HL-60 (cell line): ENCODE data around the gene RPL22.

Source experiments
- DNase-seq, 2 experiments: peaks; one replicate each; pipeline ENCODE4 v3.0.0-alpha.2; 2010 to 2020; ENCODE audit warnings: low read depth in 1 of 2, low spot score in 1 of 2
- H3K27ac ChIP-seq: fragments of 250-450 bp; sonication (Bioruptor Pico); replicated peaks from 2 replicates; pipeline ENCODE4 v1.5.1; 2020; ENCODE audit warnings: mild to moderate bottlenecking, moderate library complexity
- H3K27me3 ChIP-seq: fragments of 250-450 bp; sonication (Bioruptor Pico); 2 replicates; pipeline ENCODE4 v1.5.1; 2021; ENCODE audit warnings: mild to moderate bottlenecking, moderate library complexity; ENCODE audit not compliant: insufficient read depth, poor library complexity, severe bottlenecking
- H3K4me3 ChIP-seq: replicated peaks from 2 replicates; pipeline ENCODE4 v1.5.1; 2011; ENCODE audit warnings: mild to moderate bottlenecking, control low read depth, low read length; ENCODE audit not compliant: insufficient read depth
- GABPA ChIP-seq: IDR thresholded peaks from 2 replicates; pipeline ENCODE4 v1.6.1; 2012; ENCODE audit warnings: low read depth
- POLR2AphosphoS5 ChIP-seq: IDR thresholded peaks from 2 replicates; pipeline ENCODE4 v1.6.1; 2012; ENCODE audit warnings: low read depth
- SPI1 ChIP-seq: IDR thresholded peaks from 2 replicates; pipeline ENCODE4 v1.6.1; 2012; ENCODE audit warnings: low read depth, mild to moderate bottlenecking, borderline replicate concordance
- TF ChIP-seq, protein P1 (sequence below): IDR thresholded peaks from one replicate; pipeline ENCODE4 v1.5.1; 2011; ENCODE audit warnings: low read length, control low read depth, inconsistent platforms; ENCODE audit not compliant: insufficient read depth
- TF ChIP-seq, protein P2 (sequence below): IDR thresholded peaks from 2 replicates; pipeline ENCODE4 v1.6.1; 2012; ENCODE audit warnings: low read depth; ENCODE audit not compliant: insufficient replicate concordance

The RPL22 gene

DNA sequence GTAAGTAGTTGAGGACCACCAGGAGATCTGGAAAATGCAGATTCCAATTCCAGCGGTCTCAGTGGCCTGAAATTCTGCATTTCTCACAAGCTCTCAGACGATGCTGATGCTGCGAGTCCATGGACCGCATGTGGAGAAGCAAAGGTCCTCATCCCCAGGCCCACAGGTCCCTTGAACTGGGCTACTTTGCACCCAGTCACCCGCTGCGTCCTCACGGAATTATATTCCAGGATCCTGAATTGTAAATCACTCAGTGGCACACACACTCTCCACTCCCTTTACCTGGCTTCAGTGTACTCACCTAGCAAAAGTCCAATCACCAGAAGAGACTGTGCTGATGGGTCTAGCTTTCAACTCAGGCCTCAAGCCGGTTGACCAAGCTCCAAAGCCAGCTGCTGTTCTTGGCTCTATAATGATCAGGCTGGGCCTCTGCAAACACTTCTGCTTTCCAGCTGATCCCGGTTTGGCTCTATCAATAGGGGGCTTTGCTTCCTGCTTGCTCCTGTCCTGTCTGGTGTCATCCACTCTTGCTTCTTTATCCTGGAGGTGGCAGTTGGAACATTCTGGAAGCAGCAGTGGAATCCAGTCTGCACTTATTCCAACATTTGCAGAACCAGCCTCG, 904 bp upstream of the RPL22 start:
- Histone ChIP-seq H3K27ac (peak overlapping the region; percentile 98), H3K27me3 (no peaks in the 10 kb centered on the region), H3K4me3 (peak overlapping the region; percentile 36)
- TF ChIP-seq, protein P1, sequence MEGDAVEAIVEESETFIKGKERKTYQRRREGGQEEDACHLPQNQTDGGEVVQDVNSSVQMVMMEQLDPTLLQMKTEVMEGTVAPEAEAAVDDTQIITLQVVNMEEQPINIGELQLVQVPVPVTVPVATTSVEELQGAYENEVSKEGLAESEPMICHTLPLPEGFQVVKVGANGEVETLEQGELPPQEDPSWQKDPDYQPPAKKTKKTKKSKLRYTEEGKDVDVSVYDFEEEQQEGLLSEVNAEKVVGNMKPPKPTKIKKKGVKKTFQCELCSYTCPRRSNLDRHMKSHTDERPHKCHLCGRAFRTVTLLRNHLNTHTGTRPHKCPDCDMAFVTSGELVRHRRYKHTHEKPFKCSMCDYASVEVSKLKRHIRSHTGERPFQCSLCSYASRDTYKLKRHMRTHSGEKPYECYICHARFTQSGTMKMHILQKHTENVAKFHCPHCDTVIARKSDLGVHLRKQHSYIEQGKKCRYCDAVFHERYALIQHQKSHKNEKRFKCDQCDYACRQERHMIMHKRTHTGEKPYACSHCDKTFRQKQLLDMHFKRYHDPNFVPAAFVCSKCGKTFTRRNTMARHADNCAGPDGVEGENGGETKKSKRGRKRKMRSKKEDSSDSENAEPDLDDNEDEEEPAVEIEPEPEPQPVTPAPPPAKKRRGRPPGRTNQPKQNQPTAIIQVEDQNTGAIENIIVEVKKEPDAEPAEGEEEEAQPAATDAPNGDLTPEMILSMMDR = no peak
- peak; percentile 61; the same call in 1 of the 2 replicates for TF ChIP-seq SPI1
- peak in 1 of 2 experiments; percentile 36 for DNase-seq

DNA sequence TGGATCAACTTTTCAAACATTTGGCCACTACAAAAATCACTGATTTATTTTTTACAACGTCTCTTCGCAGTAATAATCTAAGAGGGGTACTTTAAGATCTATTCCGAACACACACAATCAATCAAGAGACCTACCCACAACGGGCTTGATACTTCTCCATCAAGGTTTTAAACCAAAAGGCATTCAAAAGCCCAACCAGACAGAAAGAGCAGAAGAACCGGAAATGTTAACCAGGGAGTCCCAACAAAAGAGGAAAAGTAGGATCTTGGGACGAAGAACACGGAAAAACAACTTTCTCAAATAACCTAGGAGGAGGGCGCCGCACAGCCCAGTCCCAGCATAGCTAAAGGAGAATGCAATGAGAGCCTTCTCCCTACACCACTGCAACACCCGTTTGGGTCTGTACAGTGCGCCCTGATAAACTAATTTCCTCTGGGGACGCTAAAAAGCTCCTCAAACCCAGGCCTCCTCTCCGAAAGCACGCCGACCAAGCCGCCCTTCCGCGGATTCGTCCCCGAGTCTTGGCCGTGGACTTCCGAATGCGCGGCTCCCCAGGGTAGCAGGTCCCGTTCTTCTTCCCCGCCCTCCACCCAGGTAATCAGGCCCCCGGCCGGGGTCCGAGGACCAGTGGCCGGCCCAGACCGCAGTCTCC, 623 bp downstream of the RPL22 start:
- Histone ChIP-seq H3K27me3 (no peaks in the 10 kb centered on the region), H3K4me3 (peak overlapping the region; percentile 90), H3K27ac (peak overlapping the region; percentile 98)
- DNase-seq = no peak
- TF ChIP-seq POLR2AphosphoS5 (no peak), SPI1 (no peak), GABPA (no peak)
- TF ChIP-seq, protein P2, sequence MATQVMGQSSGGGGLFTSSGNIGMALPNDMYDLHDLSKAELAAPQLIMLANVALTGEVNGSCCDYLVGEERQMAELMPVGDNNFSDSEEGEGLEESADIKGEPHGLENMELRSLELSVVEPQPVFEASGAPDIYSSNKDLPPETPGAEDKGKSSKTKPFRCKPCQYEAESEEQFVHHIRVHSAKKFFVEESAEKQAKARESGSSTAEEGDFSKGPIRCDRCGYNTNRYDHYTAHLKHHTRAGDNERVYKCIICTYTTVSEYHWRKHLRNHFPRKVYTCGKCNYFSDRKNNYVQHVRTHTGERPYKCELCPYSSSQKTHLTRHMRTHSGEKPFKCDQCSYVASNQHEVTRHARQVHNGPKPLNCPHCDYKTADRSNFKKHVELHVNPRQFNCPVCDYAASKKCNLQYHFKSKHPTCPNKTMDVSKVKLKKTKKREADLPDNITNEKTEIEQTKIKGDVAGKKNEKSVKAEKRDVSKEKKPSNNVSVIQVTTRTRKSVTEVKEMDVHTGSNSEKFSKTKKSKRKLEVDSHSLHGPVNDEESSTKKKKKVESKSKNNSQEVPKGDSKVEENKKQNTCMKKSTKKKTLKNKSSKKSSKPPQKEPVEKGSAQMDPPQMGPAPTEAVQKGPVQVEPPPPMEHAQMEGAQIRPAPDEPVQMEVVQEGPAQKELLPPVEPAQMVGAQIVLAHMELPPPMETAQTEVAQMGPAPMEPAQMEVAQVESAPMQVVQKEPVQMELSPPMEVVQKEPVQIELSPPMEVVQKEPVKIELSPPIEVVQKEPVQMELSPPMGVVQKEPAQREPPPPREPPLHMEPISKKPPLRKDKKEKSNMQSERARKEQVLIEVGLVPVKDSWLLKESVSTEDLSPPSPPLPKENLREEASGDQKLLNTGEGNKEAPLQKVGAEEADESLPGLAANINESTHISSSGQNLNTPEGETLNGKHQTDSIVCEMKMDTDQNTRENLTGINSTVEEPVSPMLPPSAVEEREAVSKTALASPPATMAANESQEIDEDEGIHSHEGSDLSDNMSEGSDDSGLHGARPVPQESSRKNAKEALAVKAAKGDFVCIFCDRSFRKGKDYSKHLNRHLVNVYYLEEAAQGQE = no peak
- TF ChIP-seq, protein P1 = no peak

DNA sequence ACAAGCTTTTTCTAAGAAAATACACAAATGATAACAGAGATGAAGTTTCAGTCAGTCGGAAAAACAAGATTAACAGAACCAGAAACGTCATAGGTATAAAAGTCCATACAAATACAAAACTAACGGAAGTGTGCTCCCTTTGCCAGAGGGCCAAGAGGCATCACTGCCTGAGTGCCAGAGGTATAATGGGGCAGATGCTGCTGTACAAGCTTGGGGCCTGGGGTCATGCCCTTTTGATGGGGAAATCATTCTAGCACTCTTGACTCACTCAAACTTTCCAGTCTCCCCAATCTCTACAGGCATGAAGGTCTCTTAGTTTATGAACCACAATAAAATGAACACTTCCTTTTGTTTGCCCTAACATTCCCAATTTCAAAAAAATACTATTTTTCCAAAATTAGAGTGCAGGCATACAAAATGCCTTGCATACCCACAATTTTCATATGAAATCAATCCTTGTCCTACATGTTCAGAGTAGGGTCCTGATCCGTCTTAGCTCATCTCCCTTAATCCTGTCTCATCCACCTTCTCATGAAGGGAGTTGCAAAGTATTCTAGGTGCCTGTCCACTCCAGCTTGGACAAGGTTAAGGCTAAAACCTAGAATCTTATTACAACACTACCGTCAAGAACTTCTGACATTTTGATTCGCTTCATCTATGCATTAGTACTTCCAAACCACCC, 1.5 kb downstream of the RPL22 start:
- Histone ChIP-seq H3K27me3 (no peaks in the 10 kb centered on the region), H3K27ac (peak overlapping the region; percentile 98), H3K4me3 (peak overlapping the region; percentile 90)
- TF ChIP-seq GABPA = no peak
- no peak for TF ChIP-seq SPI1
- TF ChIP-seq POLR2AphosphoS5 = no peak
- TF ChIP-seq, protein P2 = no peak
- TF ChIP-seq, protein P1 = no peak
- no peak for DNase-seq
